Esophagus squamous epithelium (tissue), 4 donors: ENCODE data around the gene BRK1.

Source experiments
- CTCF ChIP-seq, 6 experiments: fragments of 450-650 bp in 4 of 6; fragments of 200-600 bp in 2 of 6; sonication (generic) in 2 of 6; IDR thresholded peaks; one replicate each; pipeline ENCODE4 v1.5.1; 2016 to 2019; ENCODE audit warnings: antibody characterized with exemption in 6 of 6, mild to moderate bottlenecking in 4 of 6, moderate library complexity in 4 of 6
- POLR2A ChIP-seq, 4 donors: fragments of 450-650 bp; IDR thresholded peaks; one replicate each; pipeline ENCODE4 v1.6.1; 2017; ENCODE audit warnings: antibody characterized with exemption in 4 of 4, mild to moderate bottlenecking in 4 of 4, moderate library complexity in 3 of 4

GRCh38 chr3:10099041-10099440, 16.4 kb upstream of the BRK1 start:
- no peak for TF ChIP-seq CTCF (IDR thresholded peaks at IDR 0.05)
- TF ChIP-seq POLR2A (IDR thresholded peaks at IDR 0.05), result no peak
